DOHH2 (cell line): ENCODE results near the gene PTPN9.

ENCODE experiments used
- CTCF ChIP-seq: fragments of 200-600 bp; sonication (generic); IDR thresholded peaks from one replicate; pipeline ENCODE4 v1.5.1; 2014; ENCODE audit warnings: antibody characterized with exemption, mild to moderate bottlenecking, low read depth, low read length; ENCODE audit not compliant: poor library complexity, severe bottlenecking
- EZH2phosphoT487 ChIP-seq: fragments of 200-600 bp; sonication (generic); IDR thresholded peaks from 2 replicates; pipeline ENCODE4 v1.6.1; 2017; ENCODE audit warnings: borderline replicate concordance, mild to moderate bottlenecking, antibody characterized with exemption, low read length, moderate library complexity, mixed read lengths

- TF ChIP-seq CTCF: no peak
- no peak for TF ChIP-seq EZH2phosphoT487
Measured at GRCh38 chr15:75578173-75578947, 755 bp downstream of the PTPN9 start.
